HG02642 (cell line): Measurements from ENCODE around the gene NASP.

Experiments
- ATAC-seq: cut with Tn5 transposase; IDR thresholded peaks from one replicate; pipeline ENCODE4 v1.9.1; 2021; ENCODE audit warnings: mild to moderate bottlenecking; ENCODE audit not compliant: unreplicated experiment, poor library complexity

NASP gene

GRCh38 chr1:45619149-45619921 lies 35.5 kb downstream of the NASP start:
- ATAC-seq: no peak

GRCh38 chr1:45620588-45621500 lies 37.0 kb downstream of the NASP start:
- ATAC-seq: no peak

- ATAC-seq: no peak
These were observed 37.6 kb downstream of the NASP start for GRCh38 chr1:45621501-45621836.

- no peak for ATAC-seq
These were observed 38.2 kb downstream of the NASP start for GRCh38 chr1:45621895-45622523.

GRCh38 chr1:45622524-45623394 lies 38.9 kb downstream of the NASP start:
- no peak for ATAC-seq

GRCh38 chr1:45623972-45624371 lies 40.1 kb downstream of the NASP start, which contains the start of gene CCDC17:
CCDC17 (minus strand) TSS chr1:45624054; CDS start chr1:45623909, 145 bp downstream.
- ATAC-seq: no peak

GRCh38 chr1:45629035-45629434 lies 45.2 kb downstream of the NASP start:
- ATAC-seq: no peak

- no peak for ATAC-seq
These were observed 46.6 kb downstream of the NASP start for GRCh38 chr1:45630429-45630828.

GRCh38 chr1:45635211-45635610 lies 51.4 kb downstream of the NASP start:
- no peak for ATAC-seq

- no peak for ATAC-seq
These were observed 56.5 kb downstream of the NASP start for GRCh38 chr1:45640293-45640692.

GRCh38 chr1:45643321-45643720 lies 59.5 kb downstream of the NASP start:
- no peak for ATAC-seq

GRCh38 chr1:45643978-45644377 lies 60.1 kb downstream of the NASP start:
- ATAC-seq: no peak

GRCh38 chr1:45644661-45645060 lies 60.8 kb downstream of the NASP start:
- no peak for ATAC-seq

GRCh38 chr1:45647248-45648021 lies 63.6 kb downstream of the NASP start:
- no peak for ATAC-seq

- no peak for ATAC-seq
These were observed 70.9 kb downstream of the NASP start for GRCh38 chr1:45654540-45655280.

GRCh38 chr1:45656573-45657226 lies 72.9 kb downstream of the NASP start:
- ATAC-seq: no peak

GRCh38 chr1:45658171-45658570 lies 74.3 kb downstream of the NASP start:
- ATAC-seq: no peak

- no peak for ATAC-seq
These were observed 75.4 kb downstream of the NASP start for GRCh38 chr1:45659222-45659621.
